ENCODE data around the gene NAP1L1.

The NAP1L1 gene

DNA sequence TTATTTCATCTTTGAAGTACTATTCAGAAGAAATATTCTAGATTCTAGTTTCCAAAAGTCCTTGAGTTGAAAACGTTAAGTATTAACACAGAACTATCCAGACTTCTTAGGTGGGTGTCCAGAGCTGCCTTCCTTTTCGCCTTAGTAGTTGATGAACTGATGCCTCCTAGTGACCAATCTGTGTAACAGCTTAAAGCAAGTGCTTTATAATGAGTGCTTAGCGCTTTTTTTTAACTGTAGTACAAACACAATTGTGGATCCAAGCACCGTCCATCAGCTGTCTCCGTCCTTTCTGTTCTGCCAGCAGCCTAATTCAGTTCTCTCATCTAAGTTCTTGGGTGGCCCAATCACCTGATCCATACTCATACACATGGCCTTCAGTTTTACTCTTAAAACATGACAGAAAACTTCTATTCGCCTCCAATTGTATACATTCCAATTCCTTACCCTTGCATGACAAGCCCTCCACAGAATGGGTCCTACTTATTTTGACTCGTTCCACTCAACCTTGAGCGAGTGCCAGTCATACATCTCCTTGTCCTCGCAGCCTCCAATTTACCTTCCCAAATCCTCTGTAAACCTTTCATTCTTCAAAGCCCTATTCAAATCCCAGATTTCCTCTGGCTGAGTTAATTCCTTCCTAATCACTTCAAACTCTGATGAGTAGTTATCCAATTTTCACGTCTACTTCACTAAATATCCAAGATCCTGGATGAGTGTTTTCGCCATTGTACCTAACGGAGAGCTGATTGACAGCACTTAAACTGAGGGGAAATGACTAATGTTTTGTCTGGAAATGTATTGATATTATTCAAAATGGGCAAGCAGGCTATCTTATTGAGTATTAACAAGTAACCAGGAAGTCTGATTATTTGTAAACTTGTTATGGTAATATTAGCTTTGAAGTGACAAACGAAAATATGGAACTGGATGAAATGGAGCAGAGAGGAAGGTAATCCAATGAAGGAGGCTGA, 47.1 kb downstream of the NAP1L1 start:
- peak; percentile 81 for DNase-seq

- no peak for DNase-seq
These were observed 49.4 kb downstream of the NAP1L1 start for GRCh38 chr12:76035045-76035444.

- no peak for DNase-seq
These were observed 51.1 kb downstream of the NAP1L1 start for GRCh38 chr12:76033081-76034011.

DNA sequence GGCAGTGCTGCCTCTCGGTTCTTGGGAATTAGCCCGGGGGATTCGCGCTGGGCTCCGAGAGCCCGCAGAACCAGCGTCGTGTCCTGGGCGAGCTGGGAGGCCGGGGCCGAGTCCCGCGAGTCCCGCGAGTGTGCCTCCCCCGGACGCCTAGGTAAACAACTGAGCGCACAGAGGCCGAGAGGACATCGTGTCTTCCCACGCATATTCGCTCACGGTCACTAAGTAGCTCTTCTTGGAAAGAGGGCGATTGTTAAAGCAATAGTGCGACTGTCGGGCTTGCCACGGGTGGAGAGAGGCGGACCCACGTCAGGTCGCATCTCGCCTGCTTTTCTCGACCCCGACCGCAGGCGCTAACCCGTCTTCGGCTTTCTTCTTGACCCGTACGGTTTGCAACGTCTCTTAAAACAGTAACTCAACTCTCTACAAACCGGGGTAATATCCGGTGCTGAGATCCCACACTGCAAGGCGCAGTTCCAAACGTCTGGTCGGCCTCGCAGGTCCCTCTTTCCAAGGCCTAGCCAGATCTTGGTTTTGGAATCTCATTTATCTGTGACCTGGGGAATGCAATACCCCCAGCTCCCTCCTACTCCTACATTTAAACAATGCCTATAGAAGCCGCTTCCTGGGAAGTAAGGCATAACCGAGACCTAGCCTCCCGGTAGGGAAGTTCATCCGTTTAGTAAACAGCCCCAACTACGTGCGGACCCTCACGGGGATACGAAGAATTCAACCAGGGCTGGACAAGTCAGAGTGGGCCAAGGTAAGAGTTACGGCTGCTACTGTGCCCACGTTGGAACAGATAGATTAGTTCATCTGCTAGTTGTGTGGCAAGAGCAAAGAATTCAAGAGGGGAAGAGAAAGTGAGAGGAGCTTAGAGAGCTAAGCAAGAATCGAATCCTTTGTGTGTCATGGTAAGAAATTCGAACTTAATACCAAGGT, 52.2 kb downstream of the NAP1L1 start:
- peak; percentile 27 for DNase-seq

- peak; percentile 96 for DNase-seq
These were observed 53.0 kb downstream of the NAP1L1 start, which contains the start of gene PHLDA1 for GRCh38 chr12:76031414-76032042. Gene PHLDA1 (minus strand): TSS chr12:76031776.

DNA sequence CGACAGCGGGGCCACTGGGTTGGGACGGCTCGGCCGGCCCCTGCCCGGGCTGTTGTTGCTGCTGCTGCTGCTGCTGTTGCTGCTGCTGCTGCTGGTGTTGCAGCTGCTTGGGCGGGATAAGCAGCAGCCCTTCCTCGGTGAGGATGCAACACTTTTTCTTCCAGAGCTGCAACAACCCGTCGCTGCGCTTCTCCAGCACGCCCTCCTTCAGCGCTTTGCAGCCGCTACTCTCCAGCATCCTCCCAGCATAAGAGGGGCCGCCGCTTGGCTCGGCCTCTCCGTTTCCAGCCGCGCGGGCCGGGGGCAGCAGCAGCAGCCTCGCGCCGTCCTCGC, 53.4 kb downstream of the NAP1L1 start:
- no peak for DNase-seq

DNA sequence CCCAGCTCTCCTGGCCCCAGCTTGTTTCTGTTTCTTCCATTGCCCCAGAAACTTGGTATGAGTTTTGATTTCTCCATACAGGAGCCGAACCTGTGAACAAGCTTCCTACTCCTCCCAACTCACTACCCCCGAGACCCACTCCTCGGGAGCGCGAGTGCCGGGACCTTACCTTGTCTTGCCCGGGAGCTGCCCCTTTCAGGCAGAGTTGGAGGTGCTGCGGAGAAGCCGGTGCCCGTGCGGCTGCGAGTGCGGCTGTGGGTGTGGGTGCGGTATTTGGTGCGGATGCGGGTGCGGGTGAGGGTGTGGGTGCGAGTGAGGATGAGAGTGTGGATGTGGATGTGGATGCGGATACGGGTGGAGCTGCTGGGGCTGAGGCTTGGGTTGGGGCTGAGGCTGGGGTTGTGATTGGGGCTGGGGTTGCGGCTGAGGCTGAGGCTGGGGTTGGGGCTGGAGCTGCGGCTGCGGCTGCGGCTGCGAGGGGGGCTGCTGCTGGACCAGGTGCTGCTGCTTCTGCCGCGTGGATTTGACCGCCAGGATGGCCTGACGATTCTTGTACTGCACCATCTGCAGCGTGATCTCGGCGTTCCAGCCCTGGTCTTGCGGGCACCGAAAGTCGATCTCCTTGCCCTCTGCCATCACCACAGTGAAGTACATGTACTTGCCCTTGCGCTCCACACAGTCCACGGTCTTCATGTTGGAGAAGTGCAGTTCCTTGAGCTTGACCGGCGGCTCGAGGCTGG, 54.0 kb downstream of the NAP1L1 start:
- DNase-seq, result peak; percentile 71

DNA sequence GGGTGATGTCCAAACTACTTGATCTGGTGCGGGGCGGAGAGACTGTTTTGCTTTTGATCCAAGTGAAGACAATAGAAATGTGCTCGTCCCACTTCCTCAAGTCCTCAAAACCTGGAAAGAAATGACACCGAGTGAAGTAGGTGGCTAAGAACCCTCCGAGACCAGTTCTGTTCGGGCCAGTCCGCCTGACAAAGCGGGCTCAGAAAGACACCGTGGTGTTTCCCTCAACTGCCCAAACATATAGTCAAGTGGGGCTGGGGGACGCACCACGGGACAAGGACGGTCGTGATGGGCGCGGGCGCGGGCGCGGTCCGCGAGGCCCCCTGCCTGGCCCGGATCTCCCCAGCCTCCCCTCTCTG, 54.5 kb downstream of the NAP1L1 start:
- no peak for DNase-seq

DNA sequence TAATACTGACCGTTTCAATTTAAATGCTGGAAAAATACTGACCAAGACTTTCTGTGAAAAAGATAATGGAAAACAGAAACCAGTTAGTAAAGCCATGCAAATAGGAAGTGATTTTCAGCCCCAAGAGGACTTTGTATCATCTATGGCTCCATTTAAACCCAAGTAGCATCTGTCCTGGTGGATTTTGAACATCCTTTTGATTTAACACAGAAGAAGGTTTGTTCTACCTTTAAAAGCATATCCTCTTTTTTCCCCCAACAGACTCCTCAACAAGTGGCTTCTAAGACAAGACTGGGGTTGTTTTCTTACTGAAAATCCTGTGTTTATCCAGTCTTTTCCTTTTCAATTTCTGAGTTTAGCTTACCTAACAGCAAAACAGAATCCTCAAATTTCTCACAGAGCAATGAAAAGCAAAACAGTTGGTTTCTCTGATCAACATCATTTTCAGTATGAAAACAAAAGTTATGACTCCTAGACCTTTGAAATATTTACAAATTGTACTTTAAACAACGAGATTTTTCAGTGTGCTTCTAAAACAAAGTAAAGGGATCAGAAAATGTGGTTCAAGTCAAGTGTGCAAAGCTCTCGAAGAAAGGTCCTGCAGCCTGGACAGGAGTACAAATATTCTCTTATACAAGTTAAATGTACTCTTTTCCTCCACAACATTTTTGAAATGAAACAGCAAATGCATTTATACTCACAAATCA, 55.8 kb downstream of the NAP1L1 start:
- no peak for DNase-seq

- no peak for DNase-seq
These were observed 57.8 kb downstream of the NAP1L1 start for GRCh38 chr12:76026643-76027063.

DNA sequence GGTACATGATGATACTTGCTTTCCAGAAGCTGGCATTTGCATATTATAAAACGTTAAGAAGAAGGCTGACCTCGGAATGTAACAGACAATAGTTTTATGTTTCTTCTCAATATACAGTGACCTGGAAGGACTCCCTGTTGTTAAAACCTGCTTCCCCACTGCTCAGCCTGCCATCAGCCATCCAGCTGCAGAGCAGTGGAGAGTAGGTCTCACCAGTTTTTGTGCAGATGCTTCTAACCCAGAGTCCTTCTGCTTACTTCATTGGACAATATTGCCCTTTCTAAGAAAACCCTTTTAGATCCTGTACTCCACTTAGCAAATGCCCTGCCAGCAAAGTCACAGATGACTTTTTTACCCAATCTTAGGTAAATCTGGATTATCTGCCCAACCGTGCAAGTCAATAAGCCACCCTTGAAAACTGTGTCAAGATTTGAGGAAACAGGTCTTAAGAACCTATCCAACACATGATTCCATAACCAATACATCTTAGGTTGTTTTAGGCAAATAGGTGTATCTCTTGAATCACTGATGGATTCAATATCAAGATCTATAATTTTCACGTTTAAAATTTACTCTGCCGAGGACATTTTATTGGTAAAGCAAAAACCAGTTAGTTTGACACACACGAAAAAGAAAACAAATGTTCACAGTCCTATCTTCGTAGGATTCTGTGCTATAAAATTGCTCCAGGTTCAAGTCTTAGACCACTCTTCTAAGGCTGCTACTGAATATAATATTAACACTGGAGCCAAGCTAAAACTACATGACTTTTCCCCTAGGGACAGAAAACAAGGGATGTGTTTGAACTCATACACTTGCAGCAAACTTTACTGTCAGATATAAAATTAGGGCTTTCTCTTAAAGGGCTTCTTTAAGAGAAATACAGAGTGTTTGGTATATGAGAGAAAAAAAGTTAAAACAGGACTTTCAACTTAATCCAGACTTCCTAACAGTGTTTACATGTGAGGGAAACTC, 58.6 kb downstream of the NAP1L1 start:
- no peak for DNase-seq

DNA sequence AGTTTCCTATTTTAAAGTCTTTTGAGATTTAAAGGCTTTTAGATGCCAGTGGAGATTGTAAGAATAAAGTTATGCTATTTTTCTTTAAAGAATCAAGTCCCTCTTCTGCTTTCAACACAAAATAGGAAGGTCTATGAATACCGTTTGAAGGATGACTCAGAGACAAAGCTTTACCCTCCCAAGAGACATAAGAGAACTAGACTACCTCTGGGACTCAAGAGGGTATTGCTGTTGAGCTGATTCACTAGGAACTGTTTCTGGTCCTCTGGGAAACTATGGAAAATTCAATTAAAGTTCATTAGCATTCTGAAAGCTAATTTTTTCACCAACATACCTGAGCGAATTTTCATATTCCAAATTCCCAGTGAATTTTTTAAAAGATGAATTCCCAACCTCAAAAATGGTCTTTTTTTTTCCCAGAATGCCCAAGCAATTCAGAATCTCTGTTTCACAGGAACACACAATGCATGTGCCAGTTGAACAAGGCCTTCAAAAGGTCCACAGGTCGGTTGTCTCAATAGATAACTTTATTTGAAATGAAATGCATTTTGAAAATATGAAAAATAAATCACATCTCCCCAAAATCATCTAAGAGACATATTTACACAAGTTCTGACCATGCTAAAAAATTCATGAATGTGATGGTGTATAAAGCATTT, 59.4 kb downstream of the NAP1L1 start:
- peak; percentile 36 for DNase-seq

DNA sequence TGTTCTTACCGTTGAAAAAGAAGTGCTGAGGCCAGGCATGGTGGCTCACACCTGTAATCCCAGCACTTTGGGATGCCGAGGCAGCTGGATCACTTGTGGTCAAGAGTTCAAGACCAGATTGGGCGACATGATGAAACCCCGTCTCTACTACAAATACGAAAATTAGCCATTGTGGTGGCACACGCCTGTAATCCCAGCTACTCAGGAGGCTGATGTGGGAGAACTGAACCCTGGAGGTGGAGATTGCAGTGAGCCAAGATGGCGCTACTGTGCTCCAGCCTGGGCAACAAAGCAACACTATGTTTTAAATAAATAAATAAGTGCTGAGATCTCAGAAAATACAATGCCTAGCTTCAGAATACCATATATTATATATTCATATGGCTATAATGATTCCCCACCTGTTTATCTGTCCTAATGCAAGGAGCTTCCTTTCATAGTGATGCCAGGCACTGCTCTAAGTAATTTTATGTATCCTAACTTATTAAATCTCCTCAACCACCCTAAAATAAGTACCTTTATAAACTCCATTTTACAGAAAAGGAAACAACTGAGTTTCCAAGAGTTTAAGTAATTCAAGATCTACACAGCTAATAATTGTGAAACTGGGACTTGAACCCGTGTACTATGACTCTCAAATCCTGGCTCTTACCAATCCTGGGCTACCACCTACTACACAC, 60.2 kb downstream of the NAP1L1 start:
- DNase-seq, result no peak

- DNase-seq, result no peak
These were observed 61.3 kb downstream of the NAP1L1 start for GRCh38 chr12:76023069-76023690.

DNA sequence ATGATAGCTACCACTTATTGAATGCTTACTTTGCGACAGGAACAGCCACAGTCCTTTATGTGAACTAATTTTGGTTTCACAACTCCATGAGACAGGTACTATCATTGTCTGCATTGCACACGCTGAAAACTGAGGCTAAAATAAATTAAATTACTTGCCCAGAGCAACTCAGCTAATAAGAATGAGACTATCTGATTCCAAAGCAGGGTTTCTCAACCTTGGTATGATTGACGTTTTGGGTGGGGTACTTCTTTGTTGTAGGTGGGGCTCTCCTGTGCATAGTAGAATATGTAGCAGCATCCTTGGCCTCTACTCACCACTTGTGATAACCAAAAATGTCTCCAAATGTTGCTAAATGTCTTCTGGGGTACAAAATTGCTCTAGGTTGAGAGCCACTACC, 62.0 kb downstream of the NAP1L1 start:
- no peak for DNase-seq

DNA sequence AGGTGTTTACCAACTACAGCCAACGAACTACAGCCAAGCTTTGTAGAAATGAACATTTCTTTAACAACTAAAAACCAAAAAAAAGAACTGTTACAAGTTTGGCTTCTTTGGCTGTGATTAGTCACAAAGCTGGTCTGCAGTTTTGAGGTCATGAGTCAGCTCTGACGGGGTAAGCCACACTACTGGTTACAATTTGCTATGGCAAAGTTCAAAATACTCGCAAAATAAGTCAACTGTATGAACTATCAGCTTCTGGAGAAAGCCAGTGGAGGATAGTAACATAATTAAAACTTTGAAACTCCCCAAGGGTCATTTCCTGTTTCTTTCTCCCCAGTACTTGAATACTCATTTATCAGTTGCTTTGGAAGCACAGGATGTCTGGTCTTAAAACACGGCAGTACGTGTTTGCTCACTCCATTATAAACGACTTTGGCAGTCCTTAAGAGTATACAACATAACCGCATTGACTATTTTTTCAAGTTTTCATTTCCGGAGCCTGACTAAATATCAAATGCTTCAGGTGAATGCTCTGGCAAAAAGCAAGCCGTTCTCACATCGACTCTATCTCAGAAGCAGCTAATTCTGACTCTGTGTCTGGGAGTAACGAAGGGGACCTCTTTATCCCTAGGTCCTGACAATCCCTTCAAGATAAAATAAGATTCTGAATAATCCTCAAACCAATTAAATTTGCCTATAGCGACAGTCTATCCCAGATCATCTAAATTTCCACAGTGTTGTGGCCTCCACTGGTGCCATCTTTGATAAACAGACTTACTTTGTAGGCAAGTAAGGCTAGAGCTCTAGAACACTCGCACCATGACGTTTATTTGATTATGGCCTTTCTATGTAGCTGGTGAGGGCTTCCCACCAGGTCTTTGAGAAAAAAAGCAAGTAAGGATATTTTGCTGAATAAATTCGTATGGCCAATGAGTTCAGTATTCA, 63.5 kb downstream of the NAP1L1 start:
- peak; percentile 95 for DNase-seq

GRCh38 chr12:76020281-76020680, 64.2 kb downstream of the NAP1L1 start:
- DNase-seq, result peak; percentile 92
